IMR-90 (cell line): ENCODE data around the gene C9orf43. TPM values are rescaled to one million over a fixed set of nuclear protein-coding genes. Genes with fewer than 3 reads are reported as not detected.

Experiments
- ATAC-seq: fragments of 200-7000 bp; cut with Tn5 transposase; 2 replicates; pipeline ENCODE4 v1.9.1; 2020; ENCODE audit warnings: low read depth, mild to moderate bottlenecking, moderate library complexity
- BruUV-seq: library from RNA; stranded (reverse); fragments of 400-500 nt; replicated peaks from 2 replicates; lab custom pipeline; 2021; lab: Mats Ljungman, UMichigan
- CTCF ChIA-PET: fragments of 300-600 bp; formaldehyde crosslinking; extraction: SDS; loops from one replicate; lab custom pipeline; 2021; ENCODE audit warnings: antibody characterized with exemption; lab: Yijun Ruan, JAX
- POLR2A ChIA-PET: fragments of 300-600 bp; sonication (Branson Sonifier 250); formaldehyde crosslinking; loops from one replicate; lab custom pipeline; 2022; ENCODE audit warnings: antibody characterized with exemption; ENCODE audit not compliant: unreplicated experiment; lab: Charles Lee
- DNase-seq: peaks from one replicate; pipeline ENCODE4 v3.0.0; 2013
- H2AFZ ChIP-seq: replicated peaks from 2 replicates; pipeline ENCODE3; 2013; ENCODE audit warnings: low read length, mild to moderate bottlenecking; ENCODE audit not compliant: poor library complexity
- H2AK5ac ChIP-seq: 2 replicates; pipeline ENCODE4 v1.6.1; 2013; ENCODE audit warnings: low read depth, low read length, inconsistent platforms
- H2AK9ac ChIP-seq: replicated peaks from 2 replicates; pipeline ENCODE3; 2013; ENCODE audit warnings: mild to moderate bottlenecking, low read depth, low read length, moderate library complexity; ENCODE audit not compliant: poor library complexity
- H2BK120ac ChIP-seq: 2 replicates; pipeline ENCODE4 v1.6.1; 2013; ENCODE audit warnings: low read depth, low read length, inconsistent platforms
- H2BK15ac ChIP-seq: 3 replicates; pipeline ENCODE4 v1.6.1; 2013; ENCODE audit warnings: low read depth, low read length, inconsistent platforms
- H2BK20ac ChIP-seq: 2 replicates; pipeline ENCODE4 v1.6.1; 2013; ENCODE audit warnings: low read depth, mild to moderate bottlenecking, inconsistent platforms, low read length, moderate library complexity
- H2BK5ac ChIP-seq: 2 replicates; pipeline ENCODE4 v1.6.1; 2013; ENCODE audit warnings: mild to moderate bottlenecking, low read depth, low read length, inconsistent platforms; ENCODE audit not compliant: poor library complexity, severe bottlenecking
- H3K14ac ChIP-seq: replicated peaks from 2 replicates; pipeline ENCODE4 v1.6.1; 2013; ENCODE audit warnings: low read depth, low read length, inconsistent platforms
- H3K18ac ChIP-seq: 2 replicates; pipeline ENCODE4 v1.6.1; 2013; ENCODE audit warnings: low read depth, low read length, control low read depth
- H3K23ac ChIP-seq: 2 replicates; pipeline ENCODE4 v1.6.1; 2013; ENCODE audit warnings: low read depth, low read length, inconsistent platforms
- H3K27ac ChIP-seq: 2 replicates; pipeline ENCODE4 v1.5.1; 2013; ENCODE audit warnings: mild to moderate bottlenecking, control low read depth, low read length; ENCODE audit not compliant: insufficient read depth
- H3K27me3 ChIP-seq: 2 replicates; pipeline ENCODE4 v1.6.1; 2013; ENCODE audit warnings: low read length; ENCODE audit not compliant: control insufficient read depth, insufficient read depth
- H3K36me3 ChIP-seq: 2 replicates; pipeline ENCODE4 v1.6.1; 2013; ENCODE audit warnings: low read length, mixed read lengths; ENCODE audit not compliant: control insufficient read depth, insufficient read depth
- H3K4ac ChIP-seq: 2 replicates; pipeline ENCODE4 v1.6.1; 2013; ENCODE audit warnings: low read depth, low read length, inconsistent platforms
- H3K4me1 ChIP-seq: 2 replicates; pipeline ENCODE4 v1.6.1; 2013; ENCODE audit warnings: low read length, mixed read lengths; ENCODE audit not compliant: control insufficient read depth, insufficient read depth
- H3K4me2 ChIP-seq: 2 replicates; pipeline ENCODE4 v1.6.1; 2013; ENCODE audit warnings: low read depth, mild to moderate bottlenecking, control low read depth, low read length, moderate library complexity
- H3K4me3 ChIP-seq: 2 replicates; pipeline ENCODE4 v1.5.1; 2013; ENCODE audit warnings: low read depth, mild to moderate bottlenecking, control low read depth, low read length, moderate library complexity; ENCODE audit not compliant: insufficient read depth
- H3K56ac ChIP-seq: 2 replicates; pipeline ENCODE4 v1.6.1; 2013; ENCODE audit warnings: low read length, inconsistent platforms; ENCODE audit not compliant: insufficient read depth; ENCODE audit errors: extremely low read depth
- H3K79me1 ChIP-seq, 2 experiments: 2 replicates each; pipeline ENCODE4 v1.6.1; 2013; ENCODE audit warnings: low read length in 2 of 2, inconsistent platforms in 1 of 2, low read depth in 1 of 2
- H3K9ac ChIP-seq: 2 replicates; pipeline ENCODE4 v1.6.1; 2013; ENCODE audit warnings: low read depth, low read length, control low read depth
- H3K9me1 ChIP-seq: 2 replicates; pipeline ENCODE4 v1.6.1; 2013; ENCODE audit warnings: low read length, inconsistent platforms; ENCODE audit not compliant: insufficient read depth
- H3K9me3 ChIP-seq: 2 replicates; pipeline ENCODE4 v1.6.1; 2013; ENCODE audit warnings: low read length; ENCODE audit not compliant: control insufficient read depth, insufficient read depth
- H4K20me1 ChIP-seq: 2 replicates; pipeline ENCODE4 v1.6.1; 2013; ENCODE audit warnings: low read length, inconsistent platforms; ENCODE audit not compliant: insufficient read depth
- H4K5ac ChIP-seq: 2 replicates; pipeline ENCODE4 v1.6.1; 2013; ENCODE audit warnings: mild to moderate bottlenecking, low read depth, low read length, control low read depth
- H4K8ac ChIP-seq, 2 experiments: 2 replicates each; pipeline ENCODE4 v1.6.1; 2013; ENCODE audit warnings: low read depth in 2 of 2, low read length in 2 of 2, control low read depth in 1 of 2, inconsistent platforms in 1 of 2
- H4K91ac ChIP-seq: 2 replicates; pipeline ENCODE4 v1.6.1; 2013; ENCODE audit warnings: low read depth, low read length, inconsistent platforms; ENCODE audit not compliant: insufficient read depth
- BHLHE40 ChIP-seq: fragments of 150-350 bp; IDR thresholded peaks from 2 replicates; pipeline ENCODE4 v1.6.1; 2016; ENCODE audit warnings: mild to moderate bottlenecking, low read depth, low read length
- CEBPB ChIP-seq: IDR thresholded peaks from 2 replicates; pipeline ENCODE4 v1.6.1; 2012; ENCODE audit warnings: low read depth, low read length, improper control_type of control experiment
- CHD1 ChIP-seq: IDR thresholded peaks from 2 replicates; pipeline ENCODE4 v1.6.1; 2012; ENCODE audit warnings: low read depth, low read length, improper control_type of control experiment
- ELK1 ChIP-seq: fragments of 150-350 bp; IDR thresholded peaks from 2 replicates; pipeline ENCODE4 v1.6.1; 2016; ENCODE audit warnings: low read depth, mild to moderate bottlenecking, low read length, moderate library complexity, borderline replicate concordance
- FOS ChIP-seq: fragments of 150-350 bp; IDR thresholded peaks from 2 replicates; pipeline ENCODE4 v1.6.1; 2016; ENCODE audit warnings: low read depth, low read length
- MAFK ChIP-seq: IDR thresholded peaks from 2 replicates; pipeline ENCODE4 v1.6.1; 2012; ENCODE audit warnings: low read depth, low read length, improper control_type of control experiment
- NFE2L2 ChIP-seq: fragments of 150-350 bp; IDR thresholded peaks from 2 replicates; pipeline ENCODE4 v1.6.1; 2016; ENCODE audit warnings: low read depth, mild to moderate bottlenecking, low read length
- POLR2A ChIP-seq: IDR thresholded peaks from 2 replicates; pipeline ENCODE4 v1.6.1; 2012; ENCODE audit warnings: mild to moderate bottlenecking, low read depth, low read length
- RAD21 ChIP-seq: IDR thresholded peaks from 2 replicates; pipeline ENCODE4 v1.6.1; 2012; ENCODE audit warnings: low read length, improper control_type of control experiment
- RCOR1 ChIP-seq: IDR thresholded peaks from 2 replicates; pipeline ENCODE4 v1.6.1; 2012; ENCODE audit warnings: mild to moderate bottlenecking, low read length, improper control_type of control experiment; ENCODE audit not compliant: insufficient replicate concordance
- RFX5 ChIP-seq: IDR thresholded peaks from 2 replicates; pipeline ENCODE4 v1.8.0; 2012; ENCODE audit warnings: low read depth, mild to moderate bottlenecking, low read length, moderate library complexity
- SMC3 ChIP-seq: fragments of 150-350 bp; IDR thresholded peaks from 2 replicates; pipeline ENCODE4 v1.6.1; 2016; ENCODE audit warnings: low read depth, mild to moderate bottlenecking, antibody characterized with exemption, low read length, moderate library complexity
- USF2 ChIP-seq: fragments of 150-350 bp; IDR thresholded peaks from 2 replicates; pipeline ENCODE4 v1.6.1; 2017; ENCODE audit warnings: mild to moderate bottlenecking, antibody characterized with exemption, low read length, low read depth
- WGBS, 2 experiments: methylation state at CpG; one replicate each; pipeline versions ENCODE4 v1.1.5 to v1.1.7; 2013; ENCODE audit warnings: missing lambda C conversion rate in 2 of 2; ENCODE audit not compliant: insufficient read length in 1 of 2; ENCODE audit errors: extremely low coverage in 2 of 2; 5-methylcytosine and 5-hydroxymethylcytosine counted together
- dilution Hi-C: fragments of 300-500 bp; cut with HindIII; formaldehyde crosslinking; loops from one replicate; pipeline ENCODE4 v1.14.3; 2018; ENCODE audit warnings: low sequenced_read_pairs; ENCODE audit not compliant: unreplicated experiment
- in situ Hi-C: fragments of 300-500 bp; cut with MboI; formaldehyde crosslinking; loops from 3 replicates; pipeline ENCODE4 v1.14.3; 2019; ENCODE audit warnings: low sequenced_read_pairs, inconsistent platforms, mixed read lengths
- intact Hi-C: fragments of 100-400 bp; cut with micrococcal nuclease; formaldehyde crosslinking; loops from 2 replicates; pipeline ENCODE4 v1.10.0; 2022
- polyA plus RNA-seq, 3 experiments: library from polyadenylated mRNA; depleted of rRNA; stranded (reverse); fragments of >200 nt; gene quantifications; 2 replicates each; pipeline ENCODE4 v1.2.3, GENCODE V29; 2012; ENCODE audit warnings: low replicate concordance in 1 of 3
- total RNA-seq: library from RNA; depleted of rRNA; stranded (reverse); fragments of >200 nt; gene quantifications from 2 replicates; pipeline ENCODE4 v1.2.3, GENCODE V29; 2012

The C9orf43 gene
- total and polyA plus RNA-seq, 2 of the 4 experiments (the other 2 are of a cell fraction), result 0.36 to 0.46 TPM

- no peak overlapping the region for H3K4me3 ChIP-seq
- no peak overlapping the region for H2AFZ ChIP-seq
- H2BK5ac ChIP-seq, result no peak overlapping the region
- TF ChIP-seq SMC3 (no peak), BHLHE40 (no peak), RAD21 (no peak), USF2 (no peak), RFX5 (no peak), FOS (no peak), POLR2A (no peak), CHD1 (no peak), NFE2L2 (no peak), ELK1 (no peak), RCOR1 (no peak), CEBPB (no peak), MAFK (no peak)
- H4K8ac ChIP-seq, result no peak overlapping the region
- no peaks in the 10 kb centered on the region for H3K36me3 ChIP-seq
- H2AK9ac ChIP-seq, result no peak overlapping the region
- no peak overlapping the region for H4K91ac ChIP-seq
- H3K9ac ChIP-seq, result no peak overlapping the region
- no peak overlapping the region for H3K23ac ChIP-seq
- H3K79me1 ChIP-seq, result no peaks in the 10 kb centered on the region
- in situ Hi-C loops, result no loop called here
- H3K9me3 ChIP-seq, result no peaks in the 10 kb centered on the region
- 100% methylated on average over 1 of the region's 4 CpGs; no CpG with 5 or more reads in 1 of the 2 experiments for WGBS, 2 experiments
- H2BK120ac ChIP-seq, result no peak overlapping the region
- no peak overlapping the region for H2BK20ac ChIP-seq
- dilution Hi-C loops, result no loop called here
- no peak overlapping the region for H3K56ac ChIP-seq
- no peaks in the 10 kb centered on the region for H4K20me1 ChIP-seq
- H4K5ac ChIP-seq, result no peak overlapping the region
- no peak overlapping the region for H3K27ac ChIP-seq
- DNase-seq (no peak), ATAC-seq (no peak)
- H2BK15ac ChIP-seq, result no peak overlapping the region
- H2AK5ac ChIP-seq, result 0 out of 2 replicates have a peak overlapping the region, but pooled peaks have one; percentile 21
- H3K4ac ChIP-seq, result no peak overlapping the region
- ChIA-PET CTCF (no interaction called here), POLR2A (no interaction called here)
- no peak overlapping the region for H3K4me2 ChIP-seq
- no peaks in the 10 kb centered on the region for H3K27me3 ChIP-seq
- BruUV-seq, result no TSS peak
- no peak overlapping the region for H3K14ac ChIP-seq
- H3K18ac ChIP-seq, result no peak overlapping the region
- H3K4me1 ChIP-seq, result no peaks in the 10 kb centered on the region; the same call in 1 of the 2 replicates
- intact Hi-C loops, result no loop called here
- no peaks in the 10 kb centered on the region for H3K9me1 ChIP-seq
Measured at GRCh38 chr9:113477058-113477457, 66.5 kb downstream of the C9orf43 start.
